HG03064 (cell line): ENCODE results near the gene CLEC19A.

Experiments
- ATAC-seq: cut with Tn5 transposase; IDR thresholded peaks from one replicate; pipeline ENCODE4 v1.9.1; 2021; ENCODE audit warnings: low read depth; ENCODE audit not compliant: unreplicated experiment

Gene CLEC19A

DNA sequence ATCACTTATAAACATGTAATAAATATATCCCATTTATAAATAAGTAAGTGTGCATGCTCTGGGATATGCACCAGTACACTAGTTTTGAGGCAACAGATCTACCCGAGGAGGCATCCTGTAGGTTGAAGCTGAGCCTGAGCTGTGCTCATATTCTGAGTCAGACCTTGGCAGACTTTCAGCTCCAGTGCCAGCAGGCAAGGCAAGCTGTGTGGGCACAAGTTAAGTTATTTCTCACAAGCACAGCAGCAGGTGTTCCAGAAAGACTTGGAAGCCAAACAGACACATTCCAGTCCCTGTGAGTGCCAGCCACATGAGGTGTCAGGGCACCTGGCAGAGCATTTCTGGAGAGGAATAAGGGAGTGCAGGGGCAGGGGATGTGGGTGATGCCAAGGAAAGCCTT is 1.3 kb upstream of the CLEC19A start:
- ATAC-seq: no peak

DNA sequence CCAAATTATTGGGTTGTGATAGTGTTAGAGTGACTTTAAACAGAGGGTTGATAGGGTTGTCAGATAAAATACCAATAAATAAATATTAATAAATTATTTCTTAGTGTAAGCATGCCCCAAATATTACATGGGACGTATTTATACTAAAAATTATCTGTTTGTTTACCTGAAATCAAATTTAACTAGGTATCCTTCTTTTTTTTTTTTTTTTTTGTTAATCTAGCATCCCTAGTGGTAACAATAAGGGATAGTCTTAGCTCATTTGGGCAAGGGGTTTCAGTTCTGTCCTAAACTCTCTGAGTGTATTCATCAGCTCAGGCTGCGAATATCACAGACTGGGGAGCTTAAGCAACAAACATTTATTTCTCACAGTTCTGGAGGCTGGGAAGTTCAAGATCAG is 1.3 kb downstream of the CLEC19A start:
- no peak for ATAC-seq

DNA sequence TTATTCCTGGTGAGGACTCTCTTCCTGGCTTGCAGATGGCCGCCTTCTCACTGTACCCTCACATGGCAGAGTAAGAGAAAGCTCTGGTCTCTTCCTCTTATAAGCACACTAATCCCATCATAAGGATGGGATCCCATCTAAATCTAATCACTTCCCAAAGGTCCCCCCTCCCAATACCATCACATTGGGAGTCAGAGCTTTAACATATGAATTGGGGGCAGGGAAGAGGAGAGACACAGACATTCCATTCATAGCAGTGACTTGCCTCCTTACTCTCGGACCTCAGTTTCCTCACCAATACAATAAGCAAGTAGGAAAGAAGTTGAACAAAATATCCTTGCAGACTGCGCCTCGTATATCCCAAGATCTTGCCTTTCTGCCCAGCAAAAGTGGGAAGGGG is 1.7 kb downstream of the CLEC19A start:
- ATAC-seq: no peak

GRCh38 chr16:19288872-19289799 is 3.6 kb downstream of the CLEC19A start:
- ATAC-seq: no peak

- no peak for ATAC-seq
Measured at GRCh38 chr16:19289811-19290485, 4.4 kb downstream of the CLEC19A start.

GRCh38 chr16:19290860-19291259 is 5.3 kb downstream of the CLEC19A start:
- ATAC-seq: no peak

DNA sequence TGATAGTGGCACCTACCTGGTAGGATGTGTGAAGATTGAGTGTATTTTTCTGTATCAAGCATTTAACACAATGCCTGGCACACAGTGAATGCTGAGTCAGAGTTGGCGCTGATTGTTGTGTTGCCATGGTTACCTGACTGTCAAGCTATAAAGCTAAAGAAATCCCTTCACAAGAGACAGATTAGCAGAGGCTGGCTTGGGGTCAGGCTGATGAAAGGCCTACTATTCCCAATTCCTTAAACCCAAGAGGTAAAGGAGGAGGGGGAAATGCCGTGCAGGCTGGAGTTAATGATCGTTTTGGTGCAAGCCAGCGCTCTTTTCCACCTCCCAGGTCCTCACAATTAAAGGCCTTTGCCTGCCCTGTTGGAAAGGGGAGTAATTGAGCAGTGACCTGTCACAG is 5.9 kb downstream of the CLEC19A start:
- no peak for ATAC-seq

DNA sequence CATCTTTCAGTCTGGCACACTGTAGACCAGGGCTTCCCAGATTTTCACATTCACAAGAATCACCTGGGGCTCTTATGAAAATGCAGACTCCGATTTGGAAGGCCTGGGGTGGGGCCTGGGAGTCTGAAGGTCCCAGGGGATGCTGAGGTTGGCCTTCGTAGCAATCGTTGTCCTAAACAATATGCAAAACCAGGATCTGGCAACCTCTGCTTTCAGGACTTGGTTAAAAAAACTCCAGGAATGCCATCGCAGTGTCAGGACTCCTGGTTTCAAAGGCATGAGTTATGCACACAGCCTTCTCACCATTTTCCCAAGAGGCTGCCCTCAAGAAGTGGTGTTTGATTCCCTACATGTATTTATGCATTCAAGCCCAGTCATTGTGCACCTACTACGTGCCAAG is 6.7 kb downstream of the CLEC19A start:
- no peak for ATAC-seq

GRCh38 chr16:19294156-19294649 is 8.7 kb downstream of the CLEC19A start:
- ATAC-seq: peak; percentile 76

DNA sequence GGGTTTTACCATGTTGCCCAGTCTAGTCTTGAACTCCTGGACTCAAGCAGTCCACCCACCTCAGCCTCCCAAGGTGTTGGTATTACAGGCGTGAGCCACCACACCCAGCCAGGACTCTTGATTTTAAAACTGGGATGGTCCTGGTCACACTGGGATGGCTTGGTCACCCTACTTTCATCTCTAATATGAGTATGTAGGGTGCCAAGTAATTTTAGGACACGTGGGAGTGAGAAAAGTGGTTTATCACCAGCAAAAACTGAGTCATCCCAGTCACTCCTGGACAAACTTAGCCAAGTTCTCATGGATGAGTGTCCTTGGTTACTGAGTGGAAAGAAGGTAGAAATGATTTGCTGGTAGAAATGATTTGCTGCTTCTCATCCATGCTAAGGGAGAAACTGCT is 9.9 kb downstream of the CLEC19A start:
- ATAC-seq: no peak

- no peak for ATAC-seq
Measured at GRCh38 chr16:19297454-19297853, 11.9 kb downstream of the CLEC19A start.

DNA sequence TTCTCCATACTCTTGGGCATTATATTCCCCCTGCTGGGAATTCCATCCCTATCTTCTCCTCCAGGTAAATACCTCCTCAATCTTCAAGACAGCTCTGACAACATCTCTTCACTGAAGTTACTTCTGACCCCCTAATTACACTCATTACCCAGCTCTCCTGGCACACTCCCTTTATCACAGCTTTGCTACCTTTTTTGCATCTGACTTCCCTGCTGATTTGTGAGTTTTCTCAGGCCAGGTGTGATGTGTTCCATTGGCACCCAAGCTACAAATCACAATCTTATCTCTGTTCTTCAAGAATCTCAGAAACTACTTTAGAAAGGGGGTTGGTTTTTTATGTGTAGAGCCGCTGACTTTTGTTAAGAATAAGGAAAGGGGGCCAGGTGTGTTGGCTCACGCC is 14.0 kb downstream of the CLEC19A start:
- ATAC-seq: no peak

DNA sequence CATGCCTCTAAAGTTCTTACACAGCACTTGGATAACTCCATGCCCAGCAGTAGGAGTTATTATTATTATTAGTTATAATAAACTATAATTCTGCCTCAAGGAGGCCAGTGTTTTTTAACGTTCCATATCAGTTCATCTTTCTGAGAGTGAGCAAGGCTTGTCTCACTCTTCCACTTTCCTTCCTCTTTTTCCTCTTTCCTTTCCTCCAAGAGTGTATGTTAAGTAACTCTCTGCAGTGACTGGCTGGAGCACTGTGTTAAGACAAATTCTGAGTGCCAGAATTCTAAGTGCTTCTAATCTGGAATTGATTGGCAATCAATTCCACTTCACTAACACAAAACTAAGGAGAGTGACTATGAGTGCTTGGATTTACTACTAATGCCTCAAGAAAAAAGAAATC is 16.4 kb downstream of the CLEC19A start:
- ATAC-seq: no peak

- no peak for ATAC-seq
Measured at GRCh38 chr16:19304750-19305149, 19.2 kb downstream of the CLEC19A start.

DNA sequence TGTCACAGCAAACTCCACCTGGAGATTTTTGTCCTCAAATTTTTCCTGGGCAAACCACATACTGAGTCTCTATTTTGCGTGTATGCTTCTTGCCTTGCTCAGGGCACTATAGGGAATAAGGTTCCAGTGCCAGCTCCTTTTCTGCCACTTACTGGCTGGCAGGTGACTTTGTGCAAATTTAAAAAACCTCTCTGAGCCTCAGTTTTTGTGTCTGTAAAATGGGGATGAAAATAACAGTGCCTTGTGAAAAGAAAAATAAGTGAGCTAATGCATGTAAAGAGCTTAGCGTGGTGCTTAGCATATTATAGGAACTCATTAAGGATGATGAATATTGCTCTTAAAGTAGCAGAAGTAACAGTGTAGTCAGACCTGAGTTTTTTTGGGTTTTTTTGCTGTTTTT is 19.9 kb downstream of the CLEC19A start:
- no peak for ATAC-seq

GRCh38 chr16:19307587-19308241 is 22.2 kb downstream of the CLEC19A start:
- ATAC-seq: no peak

DNA sequence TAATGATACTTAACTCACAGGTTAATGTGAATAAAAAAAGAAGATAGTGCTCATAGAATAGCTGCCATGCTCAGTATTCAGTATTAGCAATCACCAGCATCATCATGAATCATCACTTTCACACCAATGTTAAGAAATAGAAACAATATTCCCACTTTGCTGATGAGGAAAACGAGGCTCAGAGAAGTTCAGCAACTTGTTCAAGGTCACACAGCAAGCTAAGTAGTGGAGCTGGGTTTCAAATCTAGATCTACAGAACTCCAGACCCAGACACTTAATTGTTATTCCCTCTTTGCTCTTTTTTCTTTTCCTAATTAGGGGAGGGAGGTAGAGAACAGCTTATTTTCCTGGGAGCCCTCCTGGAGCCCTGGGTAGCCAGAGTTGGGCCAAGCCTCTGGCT is 22.9 kb downstream of the CLEC19A start:
- no peak for ATAC-seq

DNA sequence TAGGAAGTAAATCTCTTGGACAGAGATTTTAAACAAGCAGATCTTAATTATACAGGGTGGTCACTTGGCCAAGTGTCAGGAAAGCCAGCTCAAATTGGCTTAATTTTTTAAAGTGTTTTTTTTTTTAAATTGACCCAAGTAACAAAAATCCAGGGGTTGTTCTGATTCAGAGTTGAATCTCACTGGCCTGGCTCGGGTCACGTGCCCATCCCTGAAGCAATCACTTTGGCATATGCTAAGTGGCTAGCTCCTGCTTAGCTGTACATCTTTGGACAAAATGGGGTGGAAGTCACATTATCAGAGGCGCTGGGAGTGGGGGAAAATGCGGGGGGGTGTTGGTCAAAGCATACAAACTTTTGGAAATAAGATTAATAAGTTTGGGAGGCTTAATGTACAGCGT is 23.6 kb downstream of the CLEC19A start:
- ATAC-seq: no peak

- ATAC-seq: no peak
Measured at GRCh38 chr16:19314718-19315425, 29.3 kb downstream of the CLEC19A start.

GRCh38 chr16:19315889-19316433 is 30.4 kb downstream of the CLEC19A start:
- no peak for ATAC-seq
